Activated CD4-positive, alpha-beta memory T cell treated with anti-CD3 and anti-CD28 coated beads for 36 hours (primary cell): ENCODE measurements around the gene GMPR2. TPM values are rescaled to one million over a fixed set of nuclear protein-coding genes. Genes with fewer than 3 reads are reported as not detected.

ENCODE experiments used
- CTCF ChIA-PET: fragments of 350-600 bp; sonication (Branson Sonifier 250); formaldehyde crosslinking; loops from one replicate; lab custom pipeline; 2021; ENCODE audit warnings: antibody characterized with exemption, inconsistent platforms; lab: Charles Lee
- POLR2A ChIA-PET: fragments of 350-600 bp; sonication (Branson Sonifier 250); formaldehyde crosslinking; loops from one replicate; lab custom pipeline; 2021; ENCODE audit warnings: antibody characterized with exemption; lab: Charles Lee
- DNase-seq: peaks from one replicate; pipeline ENCODE4 v3.0.0-alpha.2; 2020
- H3K27ac Mint-ChIP-seq: one replicate; pipeline ENCODE4 v1.8.0; 2021; ENCODE audit warnings: mixed read lengths
- H3K27me3 Mint-ChIP-seq: one replicate; pipeline ENCODE4 v1.8.0; 2021; ENCODE audit warnings: mixed read lengths
- H3K36me3 Mint-ChIP-seq: one replicate; pipeline ENCODE4 v1.8.0; 2021; ENCODE audit warnings: mixed read lengths
- H3K4me1 Mint-ChIP-seq: one replicate; pipeline ENCODE4 v1.8.0; 2021; ENCODE audit warnings: low read depth, mixed read lengths
- H3K4me3 Mint-ChIP-seq: one replicate; pipeline ENCODE4 v1.8.0; 2021; ENCODE audit warnings: mild to moderate bottlenecking, mixed read lengths
- H3K9me3 Mint-ChIP-seq: one replicate; pipeline ENCODE4 v1.8.0; 2021; ENCODE audit warnings: mixed read lengths
- intact Hi-C: fragments of 100-400 bp; cut with micrococcal nuclease; formaldehyde crosslinking; loops from one replicate; pipeline ENCODE4 v1.15.1; 2023
- total RNA-seq, 2 experiments: library from RNA; stranded (reverse); gene quantifications; one replicate each; pipeline ENCODE4 v1.2.3, GENCODE V29; 2021

The GMPR2 gene
- total RNA-seq, 2 experiments from 2014 or later, result 56.9 to 64.6 TPM

- no peak overlapping the region for H3K27ac Mint-ChIP-seq
- no peak overlapping the region for H3K4me3 Mint-ChIP-seq
- H3K36me3 Mint-ChIP-seq, result no peaks in the 10 kb centered on the region
- H3K4me1 Mint-ChIP-seq, result peaks cover 9% of the 10 kb centered on the region
- H3K9me3 Mint-ChIP-seq, result no peaks in the 10 kb centered on the region
- ChIA-PET POLR2A (no interaction called here), CTCF (no interaction called here)
- intact Hi-C loops, result no loop called here
- H3K27me3 Mint-ChIP-seq, result no peaks in the 10 kb centered on the region
- DNase-seq, result no peak
These were observed 22.1 kb downstream of the GMPR2 start for GRCh38 chr14:24254630-24255392.

- H3K9me3 Mint-ChIP-seq, result no peaks in the 10 kb centered on the region
- no peaks in the 10 kb centered on the region for H3K36me3 Mint-ChIP-seq
- CTCF ChIA-PET, result interaction anchor here (0.8 kb wide), 1 partner anchor 12 kb away, joined by 3 read pairs; no protein-coding TSS in a partner anchor
- peaks cover 3% of the 10 kb centered on the region for H3K4me1 Mint-ChIP-seq
- POLR2A ChIA-PET, result no interaction called here
- no peak overlapping the region for H3K4me3 Mint-ChIP-seq
- no peaks in the 10 kb centered on the region for H3K27me3 Mint-ChIP-seq
- intact Hi-C loops, result no loop called here
- no peak overlapping the region for H3K27ac Mint-ChIP-seq
- no peak for DNase-seq
These were observed 22.7 kb downstream of the GMPR2 start for GRCh38 chr14:24255438-24255837.

DNA sequence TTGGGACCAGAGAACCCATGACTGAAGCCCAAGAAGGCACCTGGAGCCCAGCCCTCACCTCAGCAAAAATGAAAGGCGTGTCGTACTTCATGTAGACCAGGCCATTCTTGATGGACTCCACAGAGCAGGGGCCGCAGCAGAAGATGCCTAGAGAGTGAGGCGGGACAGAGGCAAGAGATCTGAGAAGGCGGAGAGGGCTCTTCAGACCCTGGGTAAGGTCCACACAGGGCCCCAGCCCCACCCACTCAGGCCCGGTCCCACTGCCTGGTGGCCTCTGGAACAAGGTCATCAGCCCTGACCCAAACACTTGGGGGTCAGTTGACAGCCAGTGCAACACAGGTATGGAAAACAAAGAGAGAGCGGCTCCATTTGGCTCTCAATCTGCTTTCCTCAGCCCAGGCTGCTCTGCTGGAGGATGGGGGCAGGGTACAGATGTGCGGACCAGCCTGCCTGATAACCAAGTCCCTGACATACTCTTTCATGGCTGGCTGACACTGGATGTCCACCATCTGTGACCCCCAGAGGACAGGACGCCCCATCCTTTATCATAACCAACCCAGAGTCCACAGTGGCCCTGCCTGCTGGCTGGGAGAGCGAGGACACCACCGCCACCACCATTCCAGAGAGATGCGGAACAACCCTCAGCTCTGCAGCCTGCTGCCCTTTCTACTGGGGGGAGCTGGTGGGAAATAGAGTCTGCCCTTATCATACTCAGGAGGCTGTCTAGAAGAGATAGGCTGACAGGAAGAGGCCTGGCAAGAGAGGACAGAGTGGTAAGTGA lies 23.4 kb downstream of the GMPR2 start:
- no peaks in the 10 kb centered on the region for H3K27me3 Mint-ChIP-seq
- H3K4me3 Mint-ChIP-seq, result no peak overlapping the region
- POLR2A ChIA-PET, result no interaction called here
- no peaks in the 10 kb centered on the region for H3K36me3 Mint-ChIP-seq
- DNase-seq, result no peak
- CTCF ChIA-PET, result interaction anchor here (0.8 to 2.0 kb wide), 4 partner anchors 10 to 52 kb away, joined by 3 to 5 read pairs (median 4); partner anchors contain the start of genes CIDEB and RABGGTA
- intact Hi-C loops, result no loop called here
- no peaks in the 10 kb centered on the region for H3K4me1 Mint-ChIP-seq
- no peak overlapping the region for H3K27ac Mint-ChIP-seq
- H3K9me3 Mint-ChIP-seq, result no peaks in the 10 kb centered on the region

DNA sequence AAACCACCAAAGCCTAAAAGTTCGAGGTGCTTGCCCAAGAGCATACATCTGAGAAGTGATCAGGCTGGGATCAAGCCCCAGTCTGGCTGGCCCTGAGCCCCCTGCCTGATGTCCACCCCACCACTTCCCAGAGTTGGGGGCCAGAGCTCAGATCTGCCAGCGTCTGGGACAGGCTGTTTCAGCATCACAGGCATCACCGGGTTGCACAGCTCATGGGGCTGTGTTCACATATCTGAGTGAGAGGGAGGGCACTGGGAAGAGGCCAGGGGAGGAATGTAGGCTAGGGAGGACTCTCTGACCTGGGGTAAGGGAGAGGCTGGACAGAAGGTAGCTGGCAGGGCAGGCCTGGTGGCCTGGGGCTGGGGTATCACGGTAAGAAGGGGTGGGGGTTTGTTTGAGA lies 24.2 kb downstream of the GMPR2 start:
- Mint-ChIP-seq H3K27ac (no peak overlapping the region), H3K36me3 (no peaks in the 10 kb centered on the region), H3K27me3 (no peaks in the 10 kb centered on the region), H3K9me3 (no peaks in the 10 kb centered on the region), H3K4me3 (no peak overlapping the region), H3K4me1 (no peaks in the 10 kb centered on the region)
- intact Hi-C loops, result no loop called here
- DNase-seq, result no peak
- POLR2A ChIA-PET, result no interaction called here
- CTCF ChIA-PET, result interaction anchor here (1.2 to 2.1 kb wide), 4 partner anchors 10 to 51 kb away, joined by 3 to 7 read pairs (median 4); partner anchors contain the start of genes CIDEB, RABGGTA and TINF2

DNA sequence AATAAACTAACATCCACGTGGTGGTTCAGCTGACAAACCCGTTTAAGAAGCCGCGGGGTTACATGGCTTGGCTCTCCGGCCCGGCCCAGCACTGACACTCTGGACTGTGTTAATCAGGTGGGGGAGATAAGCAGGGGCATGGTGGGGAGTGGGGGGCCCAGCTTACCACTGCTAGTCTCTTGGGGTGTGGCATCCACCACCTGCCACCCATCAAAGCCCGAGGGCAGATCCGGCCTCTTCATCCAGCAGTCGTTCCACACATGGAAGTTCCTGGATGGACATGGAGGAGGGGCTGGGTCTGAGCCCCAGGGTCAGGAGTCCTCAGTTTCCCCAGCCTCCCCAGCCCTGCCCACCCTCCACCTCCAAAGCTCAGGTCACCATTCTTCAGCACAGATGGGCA lies 25.4 kb downstream of the GMPR2 start:
- ChIA-PET POLR2A (no interaction called here), CTCF (interaction anchor here (1.4 to 2.1 kb wide), 4 partner anchors 16 to 50 kb away, joined by 3 to 7 read pairs (median 4); partner anchors contain the start of genes CIDEB, MDP1 and TINF2)
- Mint-ChIP-seq H3K36me3 (peaks cover 1% of the 10 kb centered on the region), H3K9me3 (no peaks in the 10 kb centered on the region), H3K4me1 (no peaks in the 10 kb centered on the region), H3K27ac (no peak overlapping the region), H3K27me3 (no peaks in the 10 kb centered on the region), H3K4me3 (no peak overlapping the region)
- intact Hi-C loops, result no loop called here
- no peak for DNase-seq

DNA sequence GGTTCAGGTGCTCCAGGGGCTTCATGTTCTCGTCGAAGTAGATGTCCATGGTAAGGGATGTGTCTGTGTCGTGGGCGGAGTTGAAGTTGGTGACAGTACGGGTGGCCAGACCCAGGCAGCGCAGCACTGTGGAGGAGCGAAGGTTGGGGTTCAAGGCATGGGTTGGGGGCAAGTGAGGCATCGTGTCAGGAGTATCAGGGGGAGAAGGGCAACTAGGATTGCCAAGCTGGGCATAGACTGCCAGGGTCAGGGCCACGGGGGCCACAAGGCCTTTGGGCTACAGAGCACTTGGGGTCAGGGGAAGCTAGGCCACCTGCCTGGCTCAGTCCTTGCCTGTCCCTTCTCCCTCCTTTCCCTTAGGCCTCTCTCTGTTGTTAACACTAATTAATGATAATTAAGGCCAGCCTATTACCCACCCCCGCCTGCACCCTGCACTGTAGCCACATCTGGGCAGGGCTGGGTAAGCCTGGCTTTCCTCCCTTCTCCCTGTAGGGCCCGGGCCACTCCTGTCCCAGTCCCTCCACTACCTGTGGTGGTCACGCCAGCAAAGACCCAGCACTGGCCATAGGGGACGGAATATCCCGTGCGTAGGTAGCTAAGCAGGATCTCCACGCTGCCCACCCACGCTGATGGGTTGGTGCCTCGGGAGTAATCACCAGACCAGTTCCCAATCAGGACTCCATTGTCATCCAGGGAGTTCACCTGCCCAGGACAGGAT lies 26.0 kb downstream of the GMPR2 start:
- H3K36me3 Mint-ChIP-seq, result peaks cover 1% of the 10 kb centered on the region
- H3K27ac Mint-ChIP-seq, result no peak overlapping the region
- no peaks in the 10 kb centered on the region for H3K9me3 Mint-ChIP-seq
- ChIA-PET CTCF (interaction anchor here (1.4 to 2.1 kb wide), 4 partner anchors 16 to 49 kb away, joined by 3 to 7 read pairs (median 4); partner anchors contain the start of genes CIDEB, MDP1 and TINF2), POLR2A (no interaction called here)
- no peaks in the 10 kb centered on the region for H3K27me3 Mint-ChIP-seq
- H3K4me3 Mint-ChIP-seq, result no peak overlapping the region
- H3K4me1 Mint-ChIP-seq, result no peaks in the 10 kb centered on the region
- no peak for DNase-seq
- intact Hi-C loops, result no loop called here

DNA sequence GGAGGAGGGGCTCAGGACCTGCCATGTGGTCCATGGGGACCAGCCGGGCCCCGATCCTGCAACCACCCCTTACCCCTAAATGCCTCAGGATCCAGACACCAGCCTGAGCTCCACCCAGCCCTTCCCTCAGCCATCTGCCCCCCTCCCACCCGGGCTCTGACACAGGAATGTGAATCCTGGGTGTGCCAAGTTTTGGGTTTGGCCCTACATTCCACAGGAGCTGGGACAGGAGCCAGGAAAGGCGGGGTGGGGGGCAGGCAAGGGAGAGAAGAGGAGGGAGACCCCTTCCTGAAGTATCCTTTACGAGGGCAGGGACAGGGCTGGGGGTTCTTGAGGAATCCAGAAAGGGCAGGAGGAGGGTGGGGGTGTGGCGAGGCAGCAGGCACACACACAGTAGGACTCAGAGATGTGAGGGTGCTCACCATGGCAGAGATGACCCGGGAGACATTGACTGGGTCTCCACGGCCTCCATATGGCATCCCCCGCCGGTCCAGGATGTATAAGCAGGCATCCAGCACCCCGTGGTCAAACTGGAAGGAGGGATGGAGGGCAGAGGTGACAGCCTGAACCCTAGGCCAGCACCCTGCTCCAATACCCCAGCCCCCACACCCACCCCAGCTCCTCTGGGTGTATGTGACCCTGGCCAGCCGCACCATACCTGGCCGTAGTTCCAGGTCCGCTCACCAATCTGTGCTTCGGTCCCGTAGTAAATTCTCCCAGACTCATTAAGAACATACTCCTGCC lies 26.7 kb downstream of the GMPR2 start:
- peaks cover 1% of the 10 kb centered on the region for H3K36me3 Mint-ChIP-seq
- H3K9me3 Mint-ChIP-seq, result no peaks in the 10 kb centered on the region
- H3K4me3 Mint-ChIP-seq, result no peak overlapping the region
- ChIA-PET CTCF (no interaction called here), POLR2A (no interaction called here)
- intact Hi-C loops, result no loop called here
- no peak for DNase-seq
- H3K27ac Mint-ChIP-seq, result no peak overlapping the region
- H3K27me3 Mint-ChIP-seq, result no peaks in the 10 kb centered on the region
- H3K4me1 Mint-ChIP-seq, result no peaks in the 10 kb centered on the region

GRCh38 chr14:24260026-24260779 lies 27.5 kb downstream of the GMPR2 start:
- ChIA-PET CTCF (no interaction called here), POLR2A (no interaction called here)
- no peaks in the 10 kb centered on the region for H3K27me3 Mint-ChIP-seq
- no peak for DNase-seq
- intact Hi-C loops, result no loop called here
- H3K27ac Mint-ChIP-seq, result no peak overlapping the region
- H3K4me3 Mint-ChIP-seq, result no peak overlapping the region
- H3K4me1 Mint-ChIP-seq, result no peaks in the 10 kb centered on the region
- H3K36me3 Mint-ChIP-seq, result peaks cover 1% of the 10 kb centered on the region
- H3K9me3 Mint-ChIP-seq, result no peaks in the 10 kb centered on the region

GRCh38 chr14:24260780-24261157 lies 28.0 kb downstream of the GMPR2 start:
- Mint-ChIP-seq H3K4me1 (no peaks in the 10 kb centered on the region), H3K27me3 (no peaks in the 10 kb centered on the region), H3K36me3 (peaks cover 1% of the 10 kb centered on the region), H3K27ac (no peak overlapping the region), H3K9me3 (no peaks in the 10 kb centered on the region), H3K4me3 (no peak overlapping the region)
- intact Hi-C loops, result no loop called here
- ChIA-PET CTCF (interaction anchor here (1.0 kb wide), 1 partner anchor 36 kb away, joined by 3 read pairs; no protein-coding TSS in a partner anchor), POLR2A (no interaction called here)
- DNase-seq, result no peak

GRCh38 chr14:24261256-24261968 lies 28.7 kb downstream of the GMPR2 start:
- ChIA-PET CTCF (interaction anchor here (1.0 kb wide), 1 partner anchor 35 kb away, joined by 3 read pairs; no protein-coding TSS in a partner anchor), POLR2A (no interaction called here)
- Mint-ChIP-seq H3K27me3 (no peaks in the 10 kb centered on the region), H3K4me3 (no peak overlapping the region), H3K27ac (no peak overlapping the region), H3K36me3 (peaks cover 1% of the 10 kb centered on the region), H3K9me3 (no peaks in the 10 kb centered on the region), H3K4me1 (no peaks in the 10 kb centered on the region)
- no peak for DNase-seq
- intact Hi-C loops, result no loop called here
